Keratinocyte (primary cell): ENCODE data around the gene CLC. TPM values are rescaled to one million over a fixed set of nuclear protein-coding genes. Genes with fewer than 3 reads are reported as not detected.

Experiments used
- DNase-seq: peaks from one replicate; pipeline ENCODE4 v3.0.0-alpha.2; 2011; ENCODE audit warnings: low read depth, missing footprints, low spot score
- FAIRE-seq: peaks from 2 replicates; lab custom pipeline; 2011; peaks lifted over from hg19 to GRCh38; lab: Jason Lieb, UNC
- H2AFZ ChIP-seq: 2 replicates; pipeline ENCODE4 v1.6.0; 2012; ENCODE audit warnings: low read length, control low read depth, inconsistent platforms; ENCODE audit not compliant: control insufficient read depth
- H3K27ac ChIP-seq: 2 replicates; pipeline ENCODE4 v1.5.1; 2011; ENCODE audit warnings: low read length; ENCODE audit not compliant: control insufficient read depth, insufficient read depth
- H3K27me3 ChIP-seq: 3 replicates; pipeline ENCODE4 v1.6.0; 2011; ENCODE audit warnings: low read length; ENCODE audit not compliant: control insufficient read depth, insufficient read depth; ENCODE audit errors: extremely low read depth
- H3K36me3 ChIP-seq, 2 experiments: 2 replicates in 1 of 2; 3 replicates in 1 of 2; pipeline ENCODE4 v1.5.1; 2011; ENCODE audit warnings: low read length in 2 of 2, mild to moderate bottlenecking in 1 of 2; ENCODE audit not compliant: control insufficient read depth in 2 of 2, insufficient read depth in 2 of 2; ENCODE audit errors: extremely low read depth in 1 of 2
- H3K4me1 ChIP-seq: 3 replicates; pipeline ENCODE4 v1.5.1; 2011; ENCODE audit warnings: low read length; ENCODE audit not compliant: control insufficient read depth, insufficient read depth; ENCODE audit errors: extremely low read depth
- H3K4me2 ChIP-seq: 3 replicates; pipeline ENCODE4 v1.6.0; 2011; ENCODE audit warnings: low read depth, low read length; ENCODE audit not compliant: control insufficient read depth, insufficient read depth; ENCODE audit errors: extremely low read depth
- H3K4me3 ChIP-seq, 3 experiments: fragments of 200-600 bp in 1 of 3; sonication (generic) in 1 of 3; 2 replicates in 2 of 3; 3 replicates in 1 of 3; pipeline ENCODE4 v1.5.1; 2011 to 2016; ENCODE audit warnings: low read length in 3 of 3, mild to moderate bottlenecking in 3 of 3, control low read depth in 2 of 3, inconsistent platforms in 1 of 3, low read depth in 1 of 3, mixed read lengths in 1 of 3, mixed run types in 1 of 3, moderate library complexity in 1 of 3; ENCODE audit not compliant: control insufficient read depth in 2 of 3, insufficient read depth in 2 of 3; ENCODE audit errors: extremely low read depth in 1 of 3
- H3K79me2 ChIP-seq: 2 replicates; pipeline ENCODE4 v1.6.0; 2012; ENCODE audit warnings: low read length; ENCODE audit not compliant: control insufficient read depth, insufficient read depth
- H3K9ac ChIP-seq: 3 replicates; pipeline ENCODE4 v1.6.0; 2011; ENCODE audit warnings: low read length; ENCODE audit not compliant: control insufficient read depth, insufficient read depth; ENCODE audit errors: extremely low read depth
- H3K9me1 ChIP-seq: 3 replicates; pipeline ENCODE4 v1.6.0; 2011; ENCODE audit warnings: low read length; ENCODE audit not compliant: control insufficient read depth, insufficient read depth; ENCODE audit errors: extremely low read depth
- H3K9me3 ChIP-seq: 2 replicates; pipeline ENCODE4 v1.5.1; 2012; ENCODE audit warnings: low read depth, low read length; ENCODE audit not compliant: control insufficient read depth
- H4K20me1 ChIP-seq: 3 replicates; pipeline ENCODE4 v1.6.0; 2011; ENCODE audit warnings: low read length; ENCODE audit not compliant: control insufficient read depth, insufficient read depth; ENCODE audit errors: extremely low read depth
- EZH2 ChIP-seq: IDR thresholded peaks from one replicate; pipeline ENCODE4 v1.6.1; 2012; ENCODE audit warnings: inconsistent platforms, mild to moderate bottlenecking, low read length, moderate library complexity
- dilution Hi-C: fragments of 300-500 bp; cut with MboI; formaldehyde crosslinking; loops from one replicate; pipeline ENCODE4 v1.7.0; 2020; ENCODE audit warnings: low sequenced_read_pairs; ENCODE audit not compliant: extremely low pct_ligation_motif_present
- polyA plus RNA-seq, 5 experiments: library from polyadenylated mRNA; depleted of rRNA in 3 of 5; stranded (reverse) in 3 of 5; stranded (forward) in 1 of 5; unstranded in 1 of 5; fragments of >200 nt; gene quantifications; 1 replicate in 1 of 5; 2 replicates in 3 of 5; 3 replicates in 1 of 5; pipeline versions ENCODE4 v1.2.1 to v1.2.3, GENCODE V29; 2011 to 2012; ENCODE audit warnings: missing spikeins in 2 of 5, low read depth in 1 of 5, low replicate concordance in 1 of 5
- TF ChIP-seq, protein P1 (sequence below), 3 experiments: IDR thresholded peaks in 1 of 3; conservative IDR thresholded peaks in 1 of 3; optimal IDR thresholded peaks in 1 of 3; 2 replicates in 2 of 3; 3 replicates in 1 of 3; pipeline versions ENCODE3 to v1.5.1; 2011; ENCODE audit warnings: low read length in 3 of 3, mild to moderate bottlenecking in 3 of 3, moderate library complexity in 2 of 3, control low read depth in 1 of 3, inconsistent platforms in 1 of 3; ENCODE audit not compliant: insufficient read depth in 2 of 3; ENCODE audit errors: extremely low read depth in 1 of 3

The CLC gene
- polyA plus RNA-seq, 1 donor (not counting 4 experiments of a cell fraction or from before 2014, with no cell fraction given) = not detected

DNA sequence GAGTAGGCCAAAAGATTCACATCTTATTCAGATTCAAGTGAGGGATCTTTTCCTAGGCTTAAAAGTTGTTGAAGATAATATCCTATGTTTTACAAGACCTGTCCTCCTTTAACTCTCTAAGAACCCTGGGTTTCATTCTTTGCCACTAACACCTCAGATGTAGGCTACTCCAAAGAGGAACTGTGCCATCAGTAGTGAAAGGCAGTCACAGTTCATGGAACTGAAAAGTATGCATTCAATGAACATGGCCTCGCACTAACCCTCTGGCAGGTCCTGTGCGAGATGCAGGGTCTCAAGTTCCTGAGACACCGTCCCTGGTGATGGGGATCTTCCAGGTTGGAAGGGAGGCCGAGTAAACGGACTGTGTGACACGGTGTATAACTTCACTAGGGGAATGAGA is 29.2 kb downstream of the CLC start:
- Histone ChIP-seq H3K9ac (no peak overlapping the region), H3K36me3 (no peaks in the 10 kb centered on the region), H3K4me2 (no peak overlapping the region), H3K4me3 (no peak overlapping the region), H3K27me3 (no peaks in the 10 kb centered on the region), H3K79me2 (no peaks in the 10 kb centered on the region), H3K9me3 (no peaks in the 10 kb centered on the region), H2AFZ (no peak overlapping the region), H3K27ac (no peak overlapping the region), H3K4me1 (no peaks in the 10 kb centered on the region), H3K9me1 (no peaks in the 10 kb centered on the region), H4K20me1 (no peaks in the 10 kb centered on the region)
- TF ChIP-seq, protein P1, sequence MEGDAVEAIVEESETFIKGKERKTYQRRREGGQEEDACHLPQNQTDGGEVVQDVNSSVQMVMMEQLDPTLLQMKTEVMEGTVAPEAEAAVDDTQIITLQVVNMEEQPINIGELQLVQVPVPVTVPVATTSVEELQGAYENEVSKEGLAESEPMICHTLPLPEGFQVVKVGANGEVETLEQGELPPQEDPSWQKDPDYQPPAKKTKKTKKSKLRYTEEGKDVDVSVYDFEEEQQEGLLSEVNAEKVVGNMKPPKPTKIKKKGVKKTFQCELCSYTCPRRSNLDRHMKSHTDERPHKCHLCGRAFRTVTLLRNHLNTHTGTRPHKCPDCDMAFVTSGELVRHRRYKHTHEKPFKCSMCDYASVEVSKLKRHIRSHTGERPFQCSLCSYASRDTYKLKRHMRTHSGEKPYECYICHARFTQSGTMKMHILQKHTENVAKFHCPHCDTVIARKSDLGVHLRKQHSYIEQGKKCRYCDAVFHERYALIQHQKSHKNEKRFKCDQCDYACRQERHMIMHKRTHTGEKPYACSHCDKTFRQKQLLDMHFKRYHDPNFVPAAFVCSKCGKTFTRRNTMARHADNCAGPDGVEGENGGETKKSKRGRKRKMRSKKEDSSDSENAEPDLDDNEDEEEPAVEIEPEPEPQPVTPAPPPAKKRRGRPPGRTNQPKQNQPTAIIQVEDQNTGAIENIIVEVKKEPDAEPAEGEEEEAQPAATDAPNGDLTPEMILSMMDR (optimal IDR thresholded peaks at IDR 0.05 in 1 of 3, IDR thresholded peaks at IDR 0.05 in 1 of 3, conservative IDR thresholded peaks at IDR 0.05 in 1 of 3; ENCODE audit: extremely low read depth in 1 of 3, insufficient read depth in 2 of 3, low read length in 3 of 3) = no peak
- no peak for TF ChIP-seq EZH2
- no peak for DNase-seq
- dilution Hi-C loops = no loop called here
- no peak for FAIRE-seq

DNA sequence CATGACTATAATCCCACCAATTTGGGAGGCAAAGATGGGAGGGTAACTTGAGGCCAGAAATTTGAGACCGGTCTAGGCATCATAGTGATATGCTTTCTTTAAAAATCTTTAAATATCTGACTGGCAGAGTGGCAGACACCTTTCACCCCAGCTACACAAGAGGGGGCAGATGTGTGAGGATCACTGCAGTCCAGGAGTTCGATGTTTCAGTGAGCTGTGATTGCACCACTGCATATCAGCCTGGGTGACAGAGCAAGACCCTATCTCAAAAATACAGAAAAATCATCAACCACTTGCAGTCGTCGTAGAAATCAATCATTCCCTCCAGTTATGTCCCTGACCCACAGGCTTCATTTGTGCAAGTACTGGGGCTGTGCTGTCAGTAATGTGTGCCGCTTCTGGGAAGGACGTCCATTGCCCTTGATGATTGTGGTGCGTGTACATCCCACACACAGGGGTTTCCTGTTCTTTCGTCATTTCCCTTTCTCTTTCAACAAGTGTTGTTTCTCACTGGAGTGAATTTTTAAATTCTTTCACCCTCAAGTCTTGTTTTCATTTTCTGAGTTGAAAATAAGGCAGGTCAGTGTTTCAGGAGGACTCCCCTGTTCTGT is 32.1 kb downstream of the CLC start:
- H2AFZ ChIP-seq = no peak overlapping the region
- no peak overlapping the region for H3K4me2 ChIP-seq
- FAIRE-seq (no peak), DNase-seq (no peak)
- H3K9me3 ChIP-seq = no peaks in the 10 kb centered on the region
- TF ChIP-seq, protein P1 (optimal IDR thresholded peaks at IDR 0.05 in 1 of 3, IDR thresholded peaks at IDR 0.05 in 1 of 3, conservative IDR thresholded peaks at IDR 0.05 in 1 of 3; ENCODE audit: extremely low read depth in 1 of 3, insufficient read depth in 2 of 3, low read length in 3 of 3) = no peak
- TF ChIP-seq EZH2 = no peak
- no peak overlapping the region for H3K4me3 ChIP-seq
- no peak overlapping the region for H3K9ac ChIP-seq
- H3K79me2 ChIP-seq = no peaks in the 10 kb centered on the region
- dilution Hi-C loops = no loop called here
- H3K36me3 ChIP-seq = no peaks in the 10 kb centered on the region
- H3K4me1 ChIP-seq = no peaks in the 10 kb centered on the region
- H3K27me3 ChIP-seq = no peaks in the 10 kb centered on the region
- no peaks in the 10 kb centered on the region for H4K20me1 ChIP-seq
- H3K9me1 ChIP-seq = no peaks in the 10 kb centered on the region
- no peak overlapping the region for H3K27ac ChIP-seq
